ENCODE data around the gene ALKBH7.
A peak's percentile ranks its signal among the peaks of the same experiment; 100 is the strongest.

The ALKBH7 gene

GRCh38 chr19:6415591-6416190 lies 43.1 kb downstream of the ALKBH7 start:
- TF ChIP-seq RARB (CRISPR knock-in tag; IDR thresholded peaks at IDR 0.05) = no peak
- TF ChIP-seq ZFP3 (CRISPR knock-in tag; IDR thresholded peaks at IDR 0.05) = no peak
- no peak for TF ChIP-seq CSRNP3 (CRISPR knock-in tag; IDR thresholded peaks at IDR 0.05)
- no peak for TF ChIP-seq GLIS3 (CRISPR knock-in tag; IDR thresholded peaks at IDR 0.05)
- TF ChIP-seq TSHZ2 (CRISPR knock-in tag; IDR thresholded peaks at IDR 0.05) = no peak
- TF ChIP-seq ZNF565 (CRISPR knock-in tag; conservative IDR thresholded peaks at IDR 0.05; ENCODE audit: low read depth) = no peak
- no peak for TF ChIP-seq BACH2 (CRISPR knock-in tag; IDR thresholded peaks at IDR 0.05; ENCODE audit: borderline replicate concordance)
- ATAC-seq = no peak

GRCh38 chr19:6416658-6417405 lies 44.2 kb downstream of the ALKBH7 start:
- TF ChIP-seq BACH2 (CRISPR knock-in tag; IDR thresholded peaks at IDR 0.05; ENCODE audit: borderline replicate concordance) (no peak), POU6F1 (CRISPR knock-in tag; IDR thresholded peaks at IDR 0.05; ENCODE audit: borderline replicate concordance, low read depth) (no peak), CSDC2 (CRISPR knock-in tag; IDR thresholded peaks at IDR 0.05) (no peak), OSR1 (CRISPR knock-in tag; IDR thresholded peaks at IDR 0.05) (no peak), ZC3H10 (CRISPR knock-in tag; IDR thresholded peaks at IDR 0.05) (no peak), PATZ1 (CRISPR knock-in tag; IDR thresholded peaks at IDR 0.05; ENCODE audit: borderline replicate concordance) (no peak), ISL1 (CRISPR knock-in tag; IDR thresholded peaks at IDR 0.05) (no peak), CREB5 (CRISPR knock-in tag; IDR thresholded peaks at IDR 0.05; ENCODE audit: low read depth) (no peak), RARB (CRISPR knock-in tag; IDR thresholded peaks at IDR 0.05) (no peak), CSRNP3 (CRISPR knock-in tag; IDR thresholded peaks at IDR 0.05) (no peak), GLIS3 (CRISPR knock-in tag; IDR thresholded peaks at IDR 0.05) (no peak)
- no peak for ATAC-seq

GRCh38 chr19:6417713-6418561 lies 45.3 kb downstream of the ALKBH7 start:
- ATAC-seq = peak; percentile 79
- TF ChIP-seq GLIS3 (CRISPR knock-in tag; IDR thresholded peaks at IDR 0.05) (no peak), ARNTL (CRISPR knock-in tag; IDR thresholded peaks at IDR 0.05; ENCODE audit: borderline replicate concordance, low read depth) (no peak), SNAI2 (CRISPR knock-in tag; IDR thresholded peaks at IDR 0.05) (no peak), ZC3H10 (CRISPR knock-in tag; IDR thresholded peaks at IDR 0.05) (no peak), PPARA (CRISPR knock-in tag; IDR thresholded peaks at IDR 0.05; ENCODE audit: borderline replicate concordance) (no peak), BACH2 (CRISPR knock-in tag; IDR thresholded peaks at IDR 0.05; ENCODE audit: borderline replicate concordance) (no peak), PATZ1 (CRISPR knock-in tag; IDR thresholded peaks at IDR 0.05; ENCODE audit: borderline replicate concordance) (no peak), CSRNP3 (CRISPR knock-in tag; IDR thresholded peaks at IDR 0.05) (no peak), ESRRG (CRISPR knock-in tag; IDR thresholded peaks at IDR 0.05) (no peak), ZFP30 (CRISPR knock-in tag; IDR thresholded peaks at IDR 0.05) (no peak), RARB (CRISPR knock-in tag; IDR thresholded peaks at IDR 0.05) (no peak)

Data from SK-N-SH treated with all-trans-retinoic acid at 6 μM for 48 hours (cell line).